K562 (cell line): ENCODE data around the gene LZTS2. TPM values are rescaled to one million over a fixed set of nuclear protein-coding genes. Genes with fewer than 3 reads are reported as not detected.

ENCODE experiments used
- CBX1 ChIP-seq: sonication (generic); IDR thresholded peaks from 2 replicates; pipeline ENCODE4 v1.6.1; 2016; ENCODE audit warnings: antibody characterized with exemption, low read depth, mild to moderate bottlenecking
- FOXK2 ChIP-seq, 2 experiments: fragments of 450-650 bp; IDR thresholded peaks in 1 of 2; conservative IDR thresholded peaks in 1 of 2; 2 replicates each; pipeline ENCODE4 v1.6.1; 2016; ENCODE audit warnings: low read depth in 2 of 2, mild to moderate bottlenecking in 1 of 2
- MEF2A ChIP-seq: IDR thresholded peaks from 2 replicates; pipeline ENCODE4 v1.6.1; 2011; ENCODE audit warnings: low read depth, mild to moderate bottlenecking, low read length, moderate library complexity; ENCODE audit not compliant: control insufficient read depth
- NFXL1 ChIP-seq: fragments of 450-650 bp; formaldehyde crosslinking; IDR thresholded peaks from 2 replicates; pipeline ENCODE4 v1.4.0; 2021; ENCODE audit warnings: mild to moderate bottlenecking
- RFX5 ChIP-seq: IDR thresholded peaks from 2 replicates; pipeline ENCODE4 v1.6.1; 2011; ENCODE audit warnings: low read depth, mild to moderate bottlenecking, improper control_type of control experiment, low read length
- U2AF1 ChIP-seq: fragments of 200-400 bp; formaldehyde crosslinking; optimal IDR thresholded peaks from 2 replicates; pipeline ENCODE3; 2017; ENCODE audit warnings: mild to moderate bottlenecking, low read depth, low read length, moderate library complexity
- ZNF695 ChIP-seq: fragments of 450-650 bp; formaldehyde crosslinking; IDR thresholded peaks from 2 replicates; pipeline ENCODE4 v1.4.0; 2020; ENCODE audit warnings: mild to moderate bottlenecking, moderate library complexity
- polyA plus RNA-seq, 8 experiments: library from polyadenylated mRNA; depleted of rRNA in 4 of 8; stranded (reverse) in 5 of 8; unstranded in 3 of 8; fragments of >200 nt; fragmentation: Nextera tagmentation in 2 of 8; fragmentation: Illumina TruSeq in 1 of 8; extraction: Ambion mirVana in 2 of 8; extraction: Trizol in 1 of 8; gene quantifications; 2 replicates each; pipeline versions ENCODE4 v1.2.1 to v1.2.3, GENCODE V29; 2011 to 2014; ENCODE audit warnings: inconsistent platforms in 1 of 8, missing spikeins in 1 of 8
- total RNA-seq, 7 experiments: library from RNA; depleted of rRNA in 6 of 7; stranded (reverse); fragments of >200 nt in 6 of 7; fragmentation: Illumina TruSeq in 2 of 7; extraction: Trizol in 2 of 7; gene quantifications; 2 replicates each; pipeline versions ENCODE4 v1.2.1 to v1.2.3, GENCODE V29; 2011 to 2021; ENCODE audit warnings: low replicate concordance in 1 of 7
- TF ChIP-seq, protein P1 (sequence below): fragments of 450-650 bp; IDR thresholded peaks from 2 replicates; pipeline ENCODE4 v1.6.1; 2016
- TF ChIP-seq, protein P2 (sequence below), 2 experiments: IDR thresholded peaks in 1 of 2; conservative IDR thresholded peaks in 1 of 2; 2 replicates each; pipeline ENCODE4 v1.6.1; 2016; ENCODE audit warnings: low read depth in 2 of 2, mild to moderate bottlenecking in 1 of 2, missing compliant biosample characterization in 1 of 2, missing genetic modification characterization in 1 of 2, moderate library complexity in 1 of 2
- TF ChIP-seq, protein P3 (sequence below): fragments of 450-650 bp; IDR thresholded peaks from 2 replicates; pipeline ENCODE4 v1.6.1; 2014; ENCODE audit warnings: low read depth, mild to moderate bottlenecking, moderate library complexity, borderline replicate concordance
- TF ChIP-seq, protein P4 (sequence below): fragments of 450-650 bp; formaldehyde crosslinking; IDR thresholded peaks from 2 replicates; pipeline ENCODE4 v1.4.0; 2020; ENCODE audit warnings: mild to moderate bottlenecking

LZTS2 gene
- total and polyA plus RNA-seq, 9 of the 15 experiments (the other 6 are each of a cell fraction or from before 2014, with no cell fraction given): 0.23 to 42.5 (median 14.7) TPM

DNA sequence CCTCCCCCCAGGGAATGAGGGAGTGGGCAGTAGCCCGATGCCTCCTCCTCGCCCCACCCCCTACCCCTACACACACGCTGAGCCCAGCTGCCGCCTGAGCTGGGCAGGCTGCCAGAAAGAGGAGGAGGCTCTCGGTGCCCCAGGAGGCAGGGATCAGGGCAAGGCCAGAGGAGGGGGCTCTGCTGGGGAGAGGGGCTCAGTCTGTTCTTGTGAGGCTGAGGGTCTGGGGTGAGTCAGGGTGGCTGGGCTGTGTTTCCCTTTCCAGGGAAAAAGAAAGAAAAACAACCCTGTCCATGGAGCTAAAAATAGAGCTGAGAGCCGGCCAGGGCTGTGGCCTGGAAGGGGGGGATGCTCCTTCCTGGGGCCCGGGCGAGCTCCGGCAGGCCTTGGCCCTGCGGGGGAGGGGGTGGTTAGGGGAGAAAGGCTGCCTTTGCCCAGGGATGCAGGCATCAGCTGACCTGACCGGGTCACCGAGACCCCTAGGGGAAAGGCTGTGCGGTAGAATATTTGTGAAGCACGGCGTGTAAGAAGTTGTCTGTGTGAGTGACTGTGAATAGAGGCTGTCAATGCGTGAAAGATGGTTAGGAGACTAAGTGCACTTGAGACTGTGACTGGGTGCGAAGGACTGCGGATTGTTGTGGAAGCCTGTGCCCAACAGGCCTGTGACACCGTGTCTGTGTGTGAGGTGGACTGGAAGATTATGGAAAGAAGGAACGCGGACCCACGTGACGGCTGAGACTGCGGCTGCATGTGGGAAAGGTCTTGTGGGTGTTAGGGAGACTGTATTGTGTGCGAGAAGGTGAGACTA lies 1.2 kb upstream of the LZTS2 start (continued):
- TF ChIP-seq, protein P1, sequence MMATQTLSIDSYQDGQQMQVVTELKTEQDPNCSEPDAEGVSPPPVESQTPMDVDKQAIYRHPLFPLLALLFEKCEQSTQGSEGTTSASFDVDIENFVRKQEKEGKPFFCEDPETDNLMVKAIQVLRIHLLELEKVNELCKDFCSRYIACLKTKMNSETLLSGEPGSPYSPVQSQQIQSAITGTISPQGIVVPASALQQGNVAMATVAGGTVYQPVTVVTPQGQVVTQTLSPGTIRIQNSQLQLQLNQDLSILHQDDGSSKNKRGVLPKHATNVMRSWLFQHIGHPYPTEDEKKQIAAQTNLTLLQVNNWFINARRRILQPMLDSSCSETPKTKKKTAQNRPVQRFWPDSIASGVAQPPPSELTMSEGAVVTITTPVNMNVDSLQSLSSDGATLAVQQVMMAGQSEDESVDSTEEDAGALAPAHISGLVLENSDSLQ: 0 out of 2 replicates have a peak, but pooled peaks have one; percentile 17
- TF ChIP-seq FOXK2 (conservative IDR thresholded peaks at IDR 0.05 in 1 of 2, IDR thresholded peaks at IDR 0.05 in 1 of 2; ENCODE audit: low read depth in 2 of 2) (no peak), NFXL1 (no peak), MEF2A (peak; percentile 67), ZNF695 (CRISPR knock-in tag) (no peak), CBX1 (no peak), U2AF1 (no peak), RFX5 (no peak)
- TF ChIP-seq, protein P2, sequence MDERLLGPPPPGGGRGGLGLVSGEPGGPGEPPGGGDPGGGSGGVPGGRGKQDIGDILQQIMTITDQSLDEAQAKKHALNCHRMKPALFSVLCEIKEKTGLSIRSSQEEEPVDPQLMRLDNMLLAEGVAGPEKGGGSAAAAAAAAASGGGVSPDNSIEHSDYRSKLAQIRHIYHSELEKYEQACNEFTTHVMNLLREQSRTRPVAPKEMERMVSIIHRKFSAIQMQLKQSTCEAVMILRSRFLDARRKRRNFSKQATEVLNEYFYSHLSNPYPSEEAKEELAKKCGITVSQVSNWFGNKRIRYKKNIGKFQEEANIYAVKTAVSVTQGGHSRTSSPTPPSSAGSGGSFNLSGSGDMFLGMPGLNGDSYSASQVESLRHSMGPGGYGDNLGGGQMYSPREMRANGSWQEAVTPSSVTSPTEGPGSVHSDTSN (CRISPR knock-in tag; IDR thresholded peaks at IDR 0.05; ENCODE audit: low read depth): no peak
- TF ChIP-seq, protein P2 (tag; conservative IDR thresholded peaks at IDR 0.05; ENCODE audit: low read depth): 0 out of 2 replicates have a peak, but pooled peaks have one; percentile 14
- TF ChIP-seq, protein P3, sequence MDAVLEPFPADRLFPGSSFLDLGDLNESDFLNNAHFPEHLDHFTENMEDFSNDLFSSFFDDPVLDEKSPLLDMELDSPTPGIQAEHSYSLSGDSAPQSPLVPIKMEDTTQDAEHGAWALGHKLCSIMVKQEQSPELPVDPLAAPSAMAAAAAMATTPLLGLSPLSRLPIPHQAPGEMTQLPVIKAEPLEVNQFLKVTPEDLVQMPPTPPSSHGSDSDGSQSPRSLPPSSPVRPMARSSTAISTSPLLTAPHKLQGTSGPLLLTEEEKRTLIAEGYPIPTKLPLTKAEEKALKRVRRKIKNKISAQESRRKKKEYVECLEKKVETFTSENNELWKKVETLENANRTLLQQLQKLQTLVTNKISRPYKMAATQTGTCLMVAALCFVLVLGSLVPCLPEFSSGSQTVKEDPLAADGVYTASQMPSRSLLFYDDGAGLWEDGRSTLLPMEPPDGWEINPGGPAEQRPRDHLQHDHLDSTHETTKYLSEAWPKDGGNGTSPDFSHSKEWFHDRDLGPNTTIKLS: no peak
- TF ChIP-seq, protein P4, sequence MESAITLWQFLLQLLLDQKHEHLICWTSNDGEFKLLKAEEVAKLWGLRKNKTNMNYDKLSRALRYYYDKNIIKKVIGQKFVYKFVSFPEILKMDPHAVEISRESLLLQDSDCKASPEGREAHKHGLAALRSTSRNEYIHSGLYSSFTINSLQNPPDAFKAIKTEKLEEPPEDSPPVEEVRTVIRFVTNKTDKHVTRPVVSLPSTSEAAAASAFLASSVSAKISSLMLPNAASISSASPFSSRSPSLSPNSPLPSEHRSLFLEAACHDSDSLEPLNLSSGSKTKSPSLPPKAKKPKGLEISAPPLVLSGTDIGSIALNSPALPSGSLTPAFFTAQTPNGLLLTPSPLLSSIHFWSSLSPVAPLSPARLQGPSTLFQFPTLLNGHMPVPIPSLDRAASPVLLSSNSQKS: no peak
